ENCODE results near the gene FOXP1. TPM values are rescaled to one million over a fixed set of nuclear protein-coding genes. Genes with fewer than 3 reads are reported as not detected.
"Not testable (repeated sequence)": the region's sequence is repeated elsewhere in the genome, so short reads cannot be mapped to it uniquely, and the experiment has no call there.

The FOXP1 gene
- total RNA-seq, 1 donor from 2014 or later, result 72.3 TPM

- DNase-seq, result no peak
These were observed 598.0 kb downstream of the FOXP1 start for GRCh38 chr3:70985572-70985971.

- no peak for DNase-seq
These were observed 598.6 kb downstream of the FOXP1 start for GRCh38 chr3:70984776-70985482.

- peak; percentile 87 for DNase-seq
These were observed 600.8 kb downstream of the FOXP1 start for GRCh38 chr3:70982700-70983140.

GRCh38 chr3:70982284-70982683 lies 601.2 kb downstream of the FOXP1 start:
- peak; percentile 50 for DNase-seq

- DNase-seq, result peak; percentile 62
These were observed 602.2 kb downstream of the FOXP1 start for GRCh38 chr3:70981231-70981880.

- DNase-seq, result peak; percentile 34
These were observed 602.8 kb downstream of the FOXP1 start for GRCh38 chr3:70980646-70981170.

GRCh38 chr3:70979983-70980645 lies 603.4 kb downstream of the FOXP1 start:
- DNase-seq, result no peak

- DNase-seq, result no peak
These were observed 605.8 kb downstream of the FOXP1 start for GRCh38 chr3:70977712-70978111.

GRCh38 chr3:70975981-70976380 lies 607.5 kb downstream of the FOXP1 start:
- not testable (repeated sequence) for DNase-seq

- no peak for DNase-seq
These were observed 608.8 kb downstream of the FOXP1 start for GRCh38 chr3:70974747-70975146.

- no peak for DNase-seq
These were observed 610.0 kb downstream of the FOXP1 start for GRCh38 chr3:70973558-70973957.

- no peak for DNase-seq
These were observed 610.7 kb downstream of the FOXP1 start for GRCh38 chr3:70972855-70973254.

- DNase-seq, result no peak
These were observed 612.6 kb downstream of the FOXP1 start for GRCh38 chr3:70970952-70971351.

- DNase-seq, result peak; percentile 28
These were observed 613.4 kb downstream of the FOXP1 start for GRCh38 chr3:70970171-70970570.

GRCh38 chr3:70963431-70964275 lies 619.9 kb downstream of the FOXP1 start:
- DNase-seq, result peak; percentile 41

- no peak for DNase-seq
These were observed 623.8 kb downstream of the FOXP1 start for GRCh38 chr3:70959506-70960291.

- no peak for DNase-seq
These were observed 631.3 kb downstream of the FOXP1 start for GRCh38 chr3:70952033-70952747.

- no peak for DNase-seq
These were observed 632.2 kb downstream of the FOXP1 start for GRCh38 chr3:70951316-70951715.

GRCh38 chr3:70947579-70947978 lies 635.9 kb downstream of the FOXP1 start:
- DNase-seq, result no peak

- no peak for DNase-seq
These were observed 639.6 kb downstream of the FOXP1 start for GRCh38 chr3:70943886-70944285.
